AG09319 (cell line): ENCODE measurements around the gene SPDYE3.
"Not testable (repeated sequence)": the region's sequence is repeated elsewhere in the genome, so short reads cannot be mapped to it uniquely, and the experiment has no call there.

Experiments used
- DNase-seq: peaks from one replicate; pipeline ENCODE4 v3.0.0-alpha.2; 2010; ENCODE audit warnings: low read depth; ENCODE audit errors: extremely low read depth
- CTCF ChIP-seq: IDR thresholded peaks from 2 replicates; pipeline ENCODE4 v1.5.1; 2011; ENCODE audit warnings: low read depth, mild to moderate bottlenecking, inconsistent platforms, low read length, moderate library complexity

Gene SPDYE3

DNA sequence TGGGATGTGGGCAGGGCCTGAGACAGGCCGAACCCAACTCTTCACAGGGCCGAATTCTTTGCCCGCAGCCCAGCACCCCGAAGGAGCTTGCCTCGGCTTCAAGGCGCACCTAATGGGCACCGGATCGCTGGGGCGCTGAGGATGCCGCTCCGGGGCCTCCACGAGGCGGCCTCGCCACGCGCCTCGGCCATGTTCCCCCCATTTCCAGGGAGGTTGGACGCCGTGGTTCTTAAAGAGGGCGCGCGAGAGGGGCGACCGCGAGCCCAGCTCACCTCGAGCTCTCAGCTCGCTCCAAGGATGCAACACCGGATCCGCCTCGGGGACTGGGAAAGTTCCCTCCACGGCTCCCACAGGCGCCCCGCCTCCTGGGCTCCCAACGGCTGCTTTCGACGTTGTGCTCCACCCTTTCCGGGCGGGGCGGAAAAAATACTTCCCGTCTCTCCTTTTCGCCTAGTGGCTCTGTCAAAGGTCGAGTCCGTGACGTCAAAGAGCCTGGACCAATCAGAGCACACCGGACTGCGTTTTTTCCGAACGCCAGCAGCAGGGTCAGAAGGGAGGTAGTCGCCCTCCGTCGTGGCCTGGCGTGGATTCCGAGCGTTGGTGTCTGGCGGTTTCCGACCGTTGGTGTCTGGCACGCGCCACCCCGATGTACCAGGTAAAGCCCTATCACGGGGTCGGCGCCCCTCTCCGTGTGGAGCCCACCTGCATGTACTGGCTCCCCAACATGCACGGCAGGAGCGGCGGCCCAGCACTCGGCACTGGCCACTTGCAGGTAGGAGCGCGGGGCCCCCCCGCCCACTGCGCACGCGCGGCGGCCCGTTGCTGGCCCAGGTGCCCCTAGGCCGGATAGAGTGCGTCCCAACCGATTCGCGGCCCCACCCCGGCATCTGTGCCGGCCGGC, 28.3 kb downstream of the SPDYE3 start:
- peak; percentile 71 for DNase-seq

GRCh38 chr7:100338083-100338696, 30.7 kb downstream of the SPDYE3 start:
- not testable (repeated sequence) for DNase-seq

DNA sequence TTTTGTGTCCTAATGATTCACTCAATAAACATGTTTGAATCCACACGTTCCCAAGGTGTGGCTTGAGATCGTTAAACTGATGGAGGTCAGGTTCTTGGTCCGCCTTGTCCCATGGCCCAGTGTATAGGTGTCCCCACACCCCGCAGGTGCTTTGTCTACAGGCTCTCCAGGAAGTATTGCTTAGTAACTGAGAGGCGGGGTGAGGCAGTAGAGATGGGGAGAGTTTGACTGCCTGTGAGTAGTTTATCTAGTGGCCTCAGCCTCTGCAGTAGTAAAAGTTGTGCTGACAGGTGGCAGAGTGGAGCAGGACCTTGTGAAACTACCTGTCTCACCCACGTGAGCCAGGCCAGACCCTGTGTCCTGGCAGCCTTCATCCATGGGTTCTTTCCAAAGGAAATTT, 33.8 kb downstream of the SPDYE3 start:
- DNase-seq: not testable (repeated sequence)

DNA sequence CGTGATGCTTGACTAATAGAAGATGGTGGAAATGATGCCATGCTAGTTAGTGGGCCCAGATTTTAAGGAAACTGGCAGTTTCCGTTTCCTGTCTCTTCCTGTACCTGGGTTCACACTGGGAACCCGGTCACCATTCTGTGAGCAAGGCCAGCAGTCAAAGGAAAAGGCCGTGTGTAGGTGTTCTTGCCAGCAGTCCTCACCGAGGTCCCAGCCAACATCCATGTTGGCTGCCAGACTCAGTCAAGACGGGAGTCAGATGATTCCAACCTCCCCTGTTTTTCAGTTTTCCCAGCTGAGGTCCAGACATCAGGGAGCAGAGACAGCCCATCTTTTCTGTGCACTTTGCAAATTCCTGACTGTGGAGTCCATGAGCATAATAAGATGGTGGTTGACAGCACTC, 35.3 kb downstream of the SPDYE3 start:
- DNase-seq: no peak
- no peak for TF ChIP-seq CTCF

DNA sequence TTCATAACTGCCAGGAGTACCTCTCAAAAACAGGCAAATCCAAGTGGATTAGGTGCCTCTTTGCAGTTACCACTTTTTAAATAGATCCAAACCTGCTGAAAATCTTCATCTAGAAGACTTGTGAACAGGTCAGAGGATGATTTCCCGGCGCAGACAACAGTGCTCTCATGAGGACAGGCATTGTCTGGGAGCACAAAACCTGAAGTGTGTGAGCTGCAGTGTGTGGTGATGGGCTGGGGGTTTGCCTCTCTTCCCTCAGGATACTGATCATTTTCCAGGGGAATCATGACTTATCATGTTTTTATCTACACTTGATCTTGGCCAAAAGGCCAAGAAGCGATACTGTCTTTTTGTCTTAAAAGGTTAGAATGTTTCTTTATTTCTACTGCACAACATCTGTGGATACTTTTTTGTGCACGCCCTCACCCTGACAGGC, 36.6 kb downstream of the SPDYE3 start:
- DNase-seq: not testable (repeated sequence)

- TF ChIP-seq CTCF: peak; percentile 31
- not testable (repeated sequence) for DNase-seq
Measured at GRCh38 chr7:100344560-100345287, 37.2 kb downstream of the SPDYE3 start.

GRCh38 chr7:100345288-100345672, 37.8 kb downstream of the SPDYE3 start:
- peak; percentile 35 for TF ChIP-seq CTCF
- not testable (repeated sequence) for DNase-seq

- TF ChIP-seq CTCF: no peak
- DNase-seq: no peak
Measured at GRCh38 chr7:100346921-100347320, 39.4 kb downstream of the SPDYE3 start.

DNA sequence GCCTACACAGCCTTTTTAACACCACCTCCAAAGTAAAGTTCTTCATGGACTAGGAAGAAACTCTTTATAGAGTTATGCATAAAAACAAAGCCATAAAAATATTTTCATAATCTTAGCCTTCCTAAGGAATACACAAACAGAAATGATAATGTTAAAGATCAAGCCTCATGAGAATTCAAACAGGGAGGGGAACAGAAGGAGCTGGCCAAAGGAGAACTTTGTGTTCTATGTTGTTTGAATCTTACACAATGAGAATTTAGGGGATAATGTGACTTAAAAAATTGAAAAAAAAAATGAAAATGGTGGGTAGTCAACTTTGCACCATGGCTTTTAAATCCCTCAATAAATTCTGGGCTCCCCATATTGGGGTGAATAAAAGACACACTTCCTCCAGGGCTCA, 41.3 kb downstream of the SPDYE3 start:
- no peak for DNase-seq
- no peak for TF ChIP-seq CTCF
